GM21360 (cell line): ENCODE data around the gene TRIB2.

Source experiments
- ATAC-seq: cut with Tn5 transposase; IDR thresholded peaks from one replicate; pipeline ENCODE4 v1.9.1; 2021; ENCODE audit warnings: mild to moderate bottlenecking, moderate library complexity; ENCODE audit not compliant: unreplicated experiment

TRIB2 gene

GRCh38 chr2:12697617-12698016 lies 19.1 kb upstream of the TRIB2 start:
- no peak for ATAC-seq

- no peak for ATAC-seq
Measured at GRCh38 chr2:12700989-12701388, 15.7 kb upstream of the TRIB2 start.

DNA sequence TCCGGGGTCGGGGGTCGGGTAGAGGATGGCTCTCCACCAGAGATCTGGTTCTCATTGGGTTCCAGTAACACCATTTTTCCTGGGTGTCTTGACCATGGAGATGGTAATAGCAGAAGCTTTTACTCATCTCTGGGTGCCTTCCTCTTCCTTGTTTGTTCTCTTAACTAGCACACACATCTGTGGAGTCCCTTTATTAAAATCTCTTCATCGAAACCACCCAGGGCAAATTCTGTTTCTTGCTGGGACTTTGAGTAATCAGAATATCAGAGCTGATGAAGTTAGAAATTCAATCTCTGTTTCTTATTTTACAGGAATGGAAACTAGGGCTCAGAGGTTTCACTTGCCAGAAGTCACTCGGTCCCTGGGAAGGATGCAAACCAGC lies 15.0 kb upstream of the TRIB2 start:
- ATAC-seq = no peak

DNA sequence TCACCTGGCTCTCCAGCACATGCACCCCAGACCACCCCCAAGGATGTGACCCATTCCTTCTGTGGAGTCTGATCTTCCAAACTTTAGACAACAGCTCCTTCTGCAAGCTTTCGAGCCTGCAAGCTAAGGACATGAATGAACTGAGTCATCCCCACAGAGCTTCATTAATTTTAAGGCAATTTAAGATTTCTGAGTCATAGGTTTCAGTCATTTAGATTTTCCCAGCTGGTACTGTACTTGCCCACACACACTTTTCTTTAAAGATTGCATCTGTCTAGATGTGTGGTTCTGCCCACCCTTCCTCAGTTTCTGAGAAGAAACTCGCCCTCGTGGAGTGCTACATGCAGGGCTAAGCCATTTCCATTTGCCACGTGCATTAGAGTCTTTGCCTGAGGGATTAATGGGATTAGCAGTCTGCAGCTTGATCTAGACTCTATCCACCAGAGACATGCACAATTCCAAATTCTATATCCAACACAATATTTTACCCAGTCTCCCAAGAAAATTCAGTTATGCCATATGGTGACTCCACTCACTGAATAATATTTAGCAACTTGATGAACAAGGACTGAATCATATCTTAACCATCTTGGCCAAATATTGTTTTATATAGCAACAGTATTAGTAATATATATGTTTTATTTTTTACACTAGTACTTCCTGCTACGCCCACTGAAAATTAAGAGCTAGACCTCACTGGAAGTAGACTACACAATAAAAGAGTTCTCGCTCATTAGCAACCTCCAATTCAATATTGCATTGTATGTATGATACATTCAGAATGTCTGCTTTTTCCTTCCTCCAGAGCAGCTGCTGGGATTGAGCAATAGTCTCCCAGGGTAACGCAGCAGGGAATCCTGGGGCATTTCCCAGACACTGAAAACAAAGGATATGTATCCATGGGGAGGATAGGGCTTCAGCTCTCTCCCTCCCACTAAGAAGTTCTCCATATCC lies 14.3 kb upstream of the TRIB2 start:
- ATAC-seq = no peak

- no peak for ATAC-seq
Measured at GRCh38 chr2:12704378-12704777, 12.4 kb upstream of the TRIB2 start.

- ATAC-seq = no peak
Measured at GRCh38 chr2:12705230-12705629, 11.5 kb upstream of the TRIB2 start.

DNA sequence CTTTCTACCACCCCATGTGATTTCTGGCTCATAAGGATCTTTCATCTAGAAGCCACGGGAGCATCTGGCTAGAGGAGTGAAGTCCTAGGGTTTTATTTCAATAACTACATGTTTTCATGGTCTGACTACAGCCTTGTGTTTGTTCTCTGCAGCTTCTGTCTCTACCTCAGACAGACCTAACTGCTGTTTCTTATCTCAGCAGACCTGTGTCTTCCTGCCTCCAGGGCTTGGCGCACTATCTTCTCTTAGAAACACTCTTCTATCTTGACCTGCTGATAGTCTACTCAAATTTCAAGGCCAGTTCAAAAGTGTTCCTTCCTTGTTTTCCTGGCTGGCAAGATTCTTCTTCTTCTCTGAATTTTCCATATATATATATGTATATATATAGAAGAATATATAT lies 11.0 kb upstream of the TRIB2 start:
- no peak for ATAC-seq

DNA sequence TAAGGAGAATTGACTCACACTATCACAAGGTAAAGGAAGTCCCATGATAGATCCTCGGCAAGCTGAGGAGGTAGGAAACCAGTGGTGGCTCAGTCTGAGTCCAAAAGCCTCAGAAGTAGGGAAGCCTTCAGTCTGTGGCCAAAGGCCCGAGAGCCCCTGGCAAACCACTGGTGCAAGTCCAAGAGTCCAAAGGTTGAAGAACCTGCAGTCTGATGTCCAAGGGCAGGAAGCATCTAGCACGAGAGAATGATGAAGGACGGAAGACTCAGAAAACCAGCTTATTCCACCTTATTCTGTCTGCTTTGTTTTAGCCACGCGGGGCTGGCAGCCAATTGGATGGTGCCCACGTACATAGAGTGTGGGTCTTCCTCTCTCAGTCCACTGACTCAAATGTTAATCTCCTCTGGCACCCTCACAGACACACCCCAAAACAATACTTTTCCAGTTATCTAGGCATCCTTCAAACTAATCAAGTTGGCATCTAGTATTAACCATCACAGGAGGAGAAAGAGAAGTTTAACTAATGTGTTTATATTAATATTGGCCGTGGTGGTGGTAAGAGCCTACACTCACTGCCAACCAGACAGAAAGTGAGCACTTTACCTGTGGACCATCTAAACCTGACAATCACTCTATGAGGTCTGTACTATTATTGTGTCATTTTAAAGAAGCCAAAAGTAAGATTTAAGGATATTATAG lies 8.1 kb upstream of the TRIB2 start:
- no peak for ATAC-seq

GRCh38 chr2:12709207-12709522 lies 7.6 kb upstream of the TRIB2 start:
- no peak for ATAC-seq

DNA sequence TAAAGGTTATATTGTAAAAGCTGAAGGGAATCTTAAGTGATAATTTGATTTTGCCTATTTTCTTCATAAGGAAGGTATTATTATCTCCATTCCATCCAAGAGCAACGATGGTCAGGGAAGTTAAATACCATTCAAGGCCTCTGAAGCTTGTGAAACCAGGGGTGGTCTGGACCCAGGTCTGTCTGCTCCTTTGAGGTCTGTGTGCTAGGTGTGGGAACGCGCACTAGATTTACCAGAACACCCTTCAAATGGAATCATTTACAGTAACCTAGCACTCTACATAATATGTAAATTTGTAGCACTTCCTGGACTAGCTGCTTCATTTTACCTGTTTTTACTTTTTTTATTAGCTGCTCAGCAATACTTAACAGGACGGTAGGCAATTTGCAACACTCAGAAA lies 6.4 kb upstream of the TRIB2 start:
- ATAC-seq = no peak

DNA sequence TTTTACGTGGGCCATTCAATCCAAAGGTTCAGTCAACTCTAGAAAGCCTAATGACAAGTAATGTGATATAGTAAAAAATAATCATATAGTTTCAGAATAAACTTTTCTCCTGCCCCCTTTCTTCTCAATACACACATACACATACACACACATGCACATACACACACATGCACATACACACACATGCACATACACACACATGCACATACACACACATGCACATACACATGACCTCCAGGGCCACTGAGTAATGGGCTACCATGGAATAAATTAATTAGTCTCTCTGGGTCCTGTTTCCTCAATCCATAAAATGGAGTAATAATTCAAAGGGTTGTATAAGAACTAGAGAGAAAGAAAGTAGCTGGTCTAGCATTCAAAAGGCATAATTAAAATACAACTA lies 5.4 kb upstream of the TRIB2 start:
- no peak for ATAC-seq

- ATAC-seq = no peak
Measured at GRCh38 chr2:12712881-12713280, 3.9 kb upstream of the TRIB2 start.

GRCh38 chr2:12714391-12715221 lies 2.1 kb upstream of the TRIB2 start:
- no peak for ATAC-seq

GRCh38 chr2:12715258-12716031 lies 1.3 kb upstream of the TRIB2 start:
- ATAC-seq = no peak

GRCh38 chr2:12716032-12716281 lies 779 bp upstream of the TRIB2 start:
- no peak for ATAC-seq

DNA sequence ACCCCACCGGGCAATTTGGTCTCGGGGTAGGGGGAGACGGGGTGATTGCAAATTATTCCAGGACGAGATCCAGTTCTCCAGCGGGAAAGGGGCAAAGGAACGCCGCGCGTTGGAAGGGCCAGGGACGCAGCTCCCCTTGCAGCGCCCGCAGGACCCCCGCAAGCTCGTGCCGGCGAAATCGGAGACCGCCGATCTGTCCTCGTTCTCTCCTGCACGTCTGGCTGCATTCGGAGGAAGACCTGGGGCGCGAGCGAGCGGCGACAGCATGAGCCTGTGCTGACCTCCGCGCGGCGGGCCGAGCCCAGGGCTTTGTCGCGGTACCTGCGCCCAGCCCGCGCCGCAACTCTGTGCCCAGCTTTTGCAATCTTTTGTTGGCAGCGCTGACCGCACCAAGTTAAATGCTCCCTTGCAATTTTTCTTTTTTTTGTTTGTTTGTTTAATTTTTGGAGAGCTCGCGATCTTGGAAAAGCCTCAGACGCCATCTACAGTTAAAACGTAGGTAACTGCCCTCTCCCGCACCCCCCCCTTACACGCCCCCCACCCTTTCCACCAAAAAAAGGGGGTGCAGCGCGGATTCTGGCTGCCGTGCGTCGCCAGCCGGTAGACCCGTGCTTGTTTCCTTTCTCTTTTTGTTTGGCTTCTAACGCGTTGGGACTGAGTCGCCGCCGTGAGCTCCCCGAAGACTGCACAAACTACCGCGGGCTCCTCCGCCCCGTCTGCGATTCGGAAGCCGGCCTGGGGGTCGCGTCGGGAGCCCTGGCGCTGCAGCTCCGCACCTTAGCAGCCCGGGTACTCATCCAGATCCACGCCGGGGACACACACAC lies 667 bp downstream of the TRIB2 start:
- peak; percentile 26 for ATAC-seq

DNA sequence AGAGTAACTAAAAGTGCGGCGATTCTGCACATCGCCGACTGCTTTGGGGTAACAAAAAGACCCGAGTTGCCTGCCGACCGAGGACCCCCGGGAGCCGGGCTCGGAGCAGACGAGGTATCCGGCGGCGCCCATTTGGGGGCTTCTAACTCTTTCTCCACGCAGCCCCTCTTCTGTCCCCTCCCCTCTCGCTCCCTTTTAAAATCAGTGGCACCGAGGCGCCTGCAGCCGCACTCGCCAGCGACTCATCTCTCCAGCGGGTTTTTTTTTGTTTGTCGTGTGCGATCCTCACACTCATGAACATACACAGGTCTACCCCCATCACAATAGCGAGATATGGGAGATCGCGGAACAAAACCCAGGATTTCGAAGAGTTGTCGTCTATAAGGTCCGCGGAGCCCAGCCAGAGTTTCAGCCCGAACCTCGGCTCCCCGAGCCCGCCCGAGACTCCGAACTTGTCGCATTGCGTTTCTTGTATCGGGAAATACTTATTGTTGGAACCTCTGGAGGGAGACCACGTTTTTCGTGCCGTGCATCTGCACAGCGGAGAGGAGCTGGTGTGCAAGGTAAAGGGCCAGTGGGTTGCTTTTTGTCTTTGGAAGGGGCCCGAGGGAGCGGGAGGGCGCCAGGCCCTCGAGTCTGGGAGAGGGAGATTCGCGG lies 1.4 kb downstream of the TRIB2 start:
- ATAC-seq = no peak

DNA sequence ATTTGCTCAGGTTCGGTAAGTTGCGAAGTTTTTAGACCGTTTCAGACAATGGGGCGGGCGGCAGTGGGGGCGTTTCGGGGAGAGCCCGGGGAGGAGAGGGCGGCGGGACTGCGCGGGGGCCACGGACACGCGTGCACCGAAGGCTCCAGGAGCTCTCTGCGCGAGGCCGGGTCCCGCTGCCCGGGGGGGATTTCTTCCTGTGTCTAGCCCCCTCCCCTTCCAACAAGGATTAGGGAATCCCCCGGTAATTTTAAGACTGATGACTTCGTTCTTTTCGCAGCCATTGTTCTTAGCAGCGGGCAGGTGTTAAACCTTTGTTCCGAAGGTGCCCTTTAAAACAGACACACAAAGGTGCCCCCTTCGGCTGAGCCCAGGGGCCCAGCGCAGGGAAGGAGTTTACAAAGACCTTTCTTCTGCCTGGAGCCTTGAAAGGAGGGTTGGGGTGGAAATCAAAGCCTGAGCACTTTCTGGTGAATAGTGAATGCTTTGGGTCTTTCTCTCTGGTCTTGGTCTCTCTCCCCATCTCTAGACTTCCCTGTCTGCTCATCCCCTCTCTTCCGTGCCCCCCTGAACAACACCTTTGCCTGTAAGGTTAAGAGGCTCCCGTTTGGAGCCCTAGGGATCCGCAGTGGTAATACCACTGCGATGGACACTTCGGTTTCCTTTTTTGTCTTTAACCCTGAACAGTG lies 2.1 kb downstream of the TRIB2 start:
- ATAC-seq = no peak
